Right atrium auricular region (tissue), 2 donors: ENCODE results near the gene EFCAB11. TPM values are rescaled to one million over a fixed set of nuclear protein-coding genes. Genes with fewer than 3 reads are reported as not detected.

Experiments
- DNase-seq: peaks from one replicate; pipeline ENCODE4 v3.0.0-alpha.2; 2019; ENCODE audit warnings: low spot score
- H3K27ac ChIP-seq, 2 donors: fragments of 200-600 bp; sonication (generic); 1 replicate in 1 of 2; 2 replicates in 1 of 2; pipeline ENCODE4 v1.5.1; 2016 to 2019
- H3K27me3 ChIP-seq, 2 donors: fragments of 200-600 bp; sonication (generic); one replicate each; pipeline versions ENCODE4 v1.5.1 to v1.6.0; 2017 to 2019
- H3K36me3 ChIP-seq: fragments of 200-600 bp; sonication (generic); one replicate; pipeline ENCODE4 v1.5.1; 2016
- H3K4me1 ChIP-seq, 2 donors: fragments of 200-600 bp; sonication (generic); one replicate each; pipeline versions ENCODE4 v1.5.1 to v1.6.0; 2017 to 2019
- H3K4me3 ChIP-seq, 2 donors: fragments of 200-600 bp; sonication (generic); 1 replicate in 1 of 2; 2 replicates in 1 of 2; pipeline ENCODE4 v1.5.1; 2017 to 2019; ENCODE audit warnings: mild to moderate bottlenecking in 1 of 2, moderate library complexity in 1 of 2
- H3K9me3 ChIP-seq, 2 donors: fragments of 200-600 bp; sonication (generic); one replicate each; pipeline ENCODE4 v1.5.1; 2019
- CTCF ChIP-seq, 2 donors: fragments of 200-600 bp; sonication (generic); IDR thresholded peaks; one replicate each; pipeline ENCODE4 v1.5.1; 2019; ENCODE audit warnings: antibody characterized with exemption in 2 of 2
- total RNA-seq, 2 donors: library from RNA; depleted of rRNA; stranded (reverse); fragments of >200 nt; gene quantifications; one replicate each; pipeline ENCODE4 v1.1.0, GENCODE V29; 2016

The EFCAB11 gene
- total RNA-seq, 2 donors from 2014 or later: 2.0 to 2.2 TPM

GRCh38 chr14:89957376-89957775 is 2.8 kb upstream of the EFCAB11 start:
- Histone ChIP-seq H3K9me3 (no peaks in the 10 kb centered on the region), H3K4me1 (peaks cover 0 to 27% of the 10 kb centered on the region in 2 donors), H3K4me3 (no peak overlapping the region), H3K36me3 (no peaks in the 10 kb centered on the region), H3K27ac (no peak overlapping the region), H3K27me3 (no peaks in the 10 kb centered on the region)
- DNase-seq: no peak
- no peak for TF ChIP-seq CTCF (IDR thresholded peaks at IDR 0.05)

GRCh38 chr14:89956661-89957009 is 2.1 kb upstream of the EFCAB11 start:
- no peak for TF ChIP-seq CTCF (IDR thresholded peaks at IDR 0.05)
- Histone ChIP-seq H3K27me3 (no peaks in the 10 kb centered on the region), H3K27ac (peak overlapping the region; percentile 86 to 93), H3K36me3 (no peaks in the 10 kb centered on the region), H3K9me3 (no peaks in the 10 kb centered on the region), H3K4me1 (peaks cover 0 to 27% of the 10 kb centered on the region in 2 donors), H3K4me3 (peak overlapping the region; percentile 81 to 97)
- DNase-seq: no peak

GRCh38 chr14:89955745-89956660 is 1.5 kb upstream of the EFCAB11 start, which contains the start of gene TDP1:
TSS of gene TDP1 (plus strand) at chr14:89955927. CDS start at chr14:89963115, 7,188 bp downstream.
- H3K9me3 ChIP-seq: no peaks in the 10 kb centered on the region
- DNase-seq: peak; percentile 95
- H3K4me3 ChIP-seq: peak within 1 kb of the TSS; percentile 81 to 97
- no peaks in the 10 kb centered on the region for H3K36me3 ChIP-seq
- TF ChIP-seq CTCF (IDR thresholded peaks at IDR 0.05): no peak
- H3K27me3 ChIP-seq: no peaks in the 10 kb centered on the region
- H3K4me1 ChIP-seq: peaks cover 0 to 27% of the 10 kb centered on the region in 2 donors
- H3K27ac ChIP-seq: peak within 1 kb of the TSS; percentile 86 to 93

DNA sequence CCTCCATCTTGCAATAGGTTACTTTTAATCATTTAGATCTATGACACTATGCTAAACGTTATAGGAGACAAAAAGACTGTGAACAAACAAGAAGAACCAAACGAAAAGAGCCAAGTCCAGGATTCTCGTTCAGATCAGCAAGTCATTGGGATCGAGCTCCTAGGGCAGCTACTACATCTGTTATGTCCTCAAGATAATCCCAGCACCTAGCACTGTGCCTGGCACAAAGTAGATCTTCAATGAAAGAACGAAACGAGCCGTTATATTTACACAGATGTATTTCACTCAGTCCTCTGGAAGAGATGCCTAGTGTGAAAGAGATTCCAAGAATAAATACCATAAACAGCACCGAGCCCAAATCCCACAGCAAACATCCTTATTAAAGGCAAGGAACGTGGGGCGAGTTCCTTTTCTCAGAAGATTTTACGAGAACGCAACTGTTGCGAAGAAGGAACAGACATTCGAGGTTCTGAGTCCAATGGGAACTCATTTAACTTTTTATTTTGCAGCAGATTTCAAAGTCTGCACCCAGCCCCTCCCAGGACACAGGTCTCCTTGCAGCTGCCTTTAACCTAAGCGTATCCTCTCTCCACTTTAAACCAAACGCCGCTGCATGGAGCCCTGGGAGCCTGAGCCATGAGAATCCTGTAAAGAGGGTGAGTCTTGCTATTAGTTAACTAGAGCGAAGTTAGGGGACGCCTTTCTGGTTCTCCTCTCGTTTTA is 653 bp upstream of the EFCAB11 start:
- Histone ChIP-seq H3K36me3 (no peaks in the 10 kb centered on the region), H3K9me3 (no peaks in the 10 kb centered on the region), H3K27me3 (no peaks in the 10 kb centered on the region), H3K4me1 (peaks cover 0 to 27% of the 10 kb centered on the region in 2 donors), H3K4me3 (peak overlapping the region; percentile 81 to 97), H3K27ac (peak overlapping the region; percentile 86 to 93)
- TF ChIP-seq CTCF (IDR thresholded peaks at IDR 0.05): no peak
- DNase-seq: no peak

DNA sequence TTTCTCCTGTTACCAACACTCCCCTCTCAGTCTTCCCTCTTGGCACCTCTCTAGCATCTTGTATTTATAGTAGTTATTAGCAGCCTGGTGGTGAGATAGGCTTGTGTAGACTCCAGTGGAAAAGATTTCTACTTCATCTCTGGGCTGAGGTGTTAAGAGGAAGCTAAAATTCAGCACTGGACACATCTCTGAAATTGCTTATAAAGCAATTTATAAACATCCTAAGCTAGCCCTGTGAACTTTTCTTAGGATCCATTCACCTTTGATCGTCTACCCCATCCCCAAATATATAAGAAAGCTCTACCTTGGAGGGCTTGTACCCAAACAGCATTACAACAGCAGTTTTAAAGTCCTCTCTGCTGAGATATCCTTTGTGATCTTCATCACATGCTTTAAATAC is 928 bp downstream of the EFCAB11 start:
- Histone ChIP-seq H3K9me3 (no peaks in the 10 kb centered on the region), H3K4me3 (no peak overlapping the region), H3K4me1 (peaks cover 0 to 27% of the 10 kb centered on the region in 2 donors), H3K27me3 (no peaks in the 10 kb centered on the region), H3K27ac (no peak overlapping the region), H3K36me3 (no peaks in the 10 kb centered on the region)
- no peak for DNase-seq
- no peak for TF ChIP-seq CTCF (IDR thresholded peaks at IDR 0.05)
